Large intestine (tissue), 1 donor: ENCODE measurements around the gene PYGL. TPM values are rescaled to one million over a fixed set of nuclear protein-coding genes. Genes with fewer than 3 reads are reported as not detected.

Source experiments
- polyA plus RNA-seq: library from polyadenylated mRNA; unstranded; fragments of 120-200 nt; gene quantifications from one replicate; pipeline ENCODE4 v1.2.1, GENCODE V29; 2013

PYGL gene
- polyA plus RNA-seq, 1 donor, result 8.0 TPM

Other genes with a start within 250 kb of the PYGL start
- gene NIN, start 113.3 kb downstream of the PYGL start, polyA plus RNA-seq, result 8.2 TPM
- 0.52 TPM for gene ABHD12B, start 72.4 kb downstream of the PYGL start, polyA plus RNA-seq
- 2.7 TPM for gene TRIM9, start 150.6 kb upstream of the PYGL start, polyA plus RNA-seq